Mucosa of gallbladder (tissue), 1 donor: ENCODE results near the gene NTN1. TPM values are rescaled to one million over a fixed set of nuclear protein-coding genes. Genes with fewer than 3 reads are reported as not detected.
"Not testable (repeated sequence)": the region's sequence is repeated elsewhere in the genome, so short reads cannot be mapped to it uniquely, and the experiment has no call there.

Source experiments
- DNase-seq: peaks from one replicate; pipeline ENCODE4 v3.0.0-alpha.2; 2020; ENCODE audit warnings: low spot score
- total RNA-seq: library from RNA; stranded (reverse); gene quantifications from one replicate; pipeline ENCODE4 v1.2.1, GENCODE V29; 2021
- donor health status: DM: no; HTN: no; CAD: no.

The NTN1 gene
- 33.1 TPM for total RNA-seq

GRCh38 chr17:9021158-9021991, at the start of gene NTN1:
TSS of gene NTN1 (plus strand) at chr17:9021510. CDS start at chr17:9022374, 864 bp downstream.
- DNase-seq: no peak

- no peak for DNase-seq
Observed at GRCh38 chr17:8975091-8975725, 46.1 kb upstream of the NTN1 start.

- DNase-seq: no peak
Observed at GRCh38 chr17:8976638-8977037, 44.7 kb upstream of the NTN1 start.

GRCh38 chr17:8979715-8980114, 41.6 kb upstream of the NTN1 start:
- no peak for DNase-seq

- DNase-seq: no peak
Observed at GRCh38 chr17:8981443-8981842, 39.9 kb upstream of the NTN1 start.

GRCh38 chr17:8984225-8984624, 37.1 kb upstream of the NTN1 start:
- DNase-seq: not testable (repeated sequence)

GRCh38 chr17:8985054-8985701, 36.1 kb upstream of the NTN1 start:
- no peak for DNase-seq

GRCh38 chr17:8986295-8986694, 35.0 kb upstream of the NTN1 start:
- DNase-seq: no peak

- DNase-seq: not testable (repeated sequence)
Observed at GRCh38 chr17:8988263-8988935, 32.9 kb upstream of the NTN1 start.

GRCh38 chr17:8991514-8992285, 29.6 kb upstream of the NTN1 start:
- peak; percentile 55 for DNase-seq

- peak; percentile 62 for DNase-seq
Observed at GRCh38 chr17:8994319-8994718, 27.0 kb upstream of the NTN1 start.

- no peak for DNase-seq
Observed at GRCh38 chr17:8995711-8996110, 25.6 kb upstream of the NTN1 start.

GRCh38 chr17:8997994-8998628, 23.2 kb upstream of the NTN1 start:
- peak; percentile 59 for DNase-seq

- DNase-seq: no peak
Observed at GRCh38 chr17:9001559-9001958, 19.8 kb upstream of the NTN1 start.

GRCh38 chr17:9002227-9002605, 19.1 kb upstream of the NTN1 start:
- DNase-seq: no peak

- no peak for DNase-seq
Observed at GRCh38 chr17:9002606-9003354, 18.5 kb upstream of the NTN1 start.

- DNase-seq: no peak
Observed at GRCh38 chr17:9003355-9004131, 17.8 kb upstream of the NTN1 start.

- no peak for DNase-seq
Observed at GRCh38 chr17:9004132-9004960, 17.0 kb upstream of the NTN1 start.

- no peak for DNase-seq
Observed at GRCh38 chr17:9004961-9005285, 16.4 kb upstream of the NTN1 start.
